Measurements from ENCODE around the gene KRT84.

DNA sequence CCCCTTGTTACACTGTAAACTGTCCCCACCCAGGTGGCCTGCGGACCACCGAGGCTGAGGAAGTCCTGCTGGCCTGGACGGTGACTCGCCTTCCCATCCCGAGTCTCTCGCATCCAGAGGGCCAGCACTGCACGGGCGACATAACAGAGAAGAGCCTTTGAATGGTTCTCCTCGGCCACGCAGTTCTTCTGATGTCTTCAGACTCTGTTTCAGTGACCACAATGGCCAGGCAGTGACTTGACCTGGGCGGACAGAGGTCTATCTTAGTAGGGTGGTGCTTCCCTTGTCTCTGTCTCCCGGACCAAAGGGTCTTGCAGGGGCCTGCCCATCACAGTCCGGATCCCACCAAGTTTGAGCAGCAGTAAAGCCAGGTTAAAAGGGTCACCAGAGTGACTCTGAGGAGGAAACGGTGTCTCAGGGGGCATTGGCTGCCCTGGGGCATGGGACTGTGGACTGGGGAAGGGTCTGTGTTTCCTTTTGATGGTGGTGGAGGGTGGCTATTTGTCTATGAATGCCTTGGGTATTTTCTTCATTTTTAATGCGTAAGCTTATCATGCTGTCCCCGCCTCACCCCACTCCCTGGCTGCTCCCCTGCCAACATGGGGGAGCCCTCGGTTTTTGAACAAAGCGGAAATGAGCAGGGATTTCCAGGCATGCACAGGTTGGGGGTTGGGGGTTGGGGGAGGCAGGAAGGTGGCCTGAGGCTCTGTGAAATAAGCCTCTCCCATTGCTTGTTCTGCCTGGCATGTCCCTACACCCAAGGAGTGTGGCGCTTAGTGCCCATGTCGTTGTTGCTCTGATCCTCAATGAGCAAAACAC is 28.5 kb downstream of the KRT84 start:
- TF ChIP-seq, protein P1, sequence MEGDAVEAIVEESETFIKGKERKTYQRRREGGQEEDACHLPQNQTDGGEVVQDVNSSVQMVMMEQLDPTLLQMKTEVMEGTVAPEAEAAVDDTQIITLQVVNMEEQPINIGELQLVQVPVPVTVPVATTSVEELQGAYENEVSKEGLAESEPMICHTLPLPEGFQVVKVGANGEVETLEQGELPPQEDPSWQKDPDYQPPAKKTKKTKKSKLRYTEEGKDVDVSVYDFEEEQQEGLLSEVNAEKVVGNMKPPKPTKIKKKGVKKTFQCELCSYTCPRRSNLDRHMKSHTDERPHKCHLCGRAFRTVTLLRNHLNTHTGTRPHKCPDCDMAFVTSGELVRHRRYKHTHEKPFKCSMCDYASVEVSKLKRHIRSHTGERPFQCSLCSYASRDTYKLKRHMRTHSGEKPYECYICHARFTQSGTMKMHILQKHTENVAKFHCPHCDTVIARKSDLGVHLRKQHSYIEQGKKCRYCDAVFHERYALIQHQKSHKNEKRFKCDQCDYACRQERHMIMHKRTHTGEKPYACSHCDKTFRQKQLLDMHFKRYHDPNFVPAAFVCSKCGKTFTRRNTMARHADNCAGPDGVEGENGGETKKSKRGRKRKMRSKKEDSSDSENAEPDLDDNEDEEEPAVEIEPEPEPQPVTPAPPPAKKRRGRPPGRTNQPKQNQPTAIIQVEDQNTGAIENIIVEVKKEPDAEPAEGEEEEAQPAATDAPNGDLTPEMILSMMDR (IDR thresholded peaks at IDR 0.05) = no peak
- TF ChIP-seq NR2C2 (CRISPR knock-in tag; IDR thresholded peaks at IDR 0.05) (no peak), SP1 (CRISPR knock-in tag; conservative IDR thresholded peaks at IDR 0.05) (no peak), ELF4 (CRISPR knock-in tag; IDR thresholded peaks at IDR 0.05; ENCODE audit: low read depth) (no peak), FOXJ3 (CRISPR knock-in tag; IDR thresholded peaks at IDR 0.05; ENCODE audit: borderline replicate concordance) (no peak), CREB1 (CRISPR knock-in tag; IDR thresholded peaks at IDR 0.05) (no peak), TEAD4 (CRISPR knock-in tag; IDR thresholded peaks at IDR 0.05) (no peak), ATF1 (CRISPR knock-in tag; IDR thresholded peaks at IDR 0.05) (no peak), SMAD4 (CRISPR knock-in tag; IDR thresholded peaks at IDR 0.05) (no peak)
- TF ChIP-seq, protein P2, sequence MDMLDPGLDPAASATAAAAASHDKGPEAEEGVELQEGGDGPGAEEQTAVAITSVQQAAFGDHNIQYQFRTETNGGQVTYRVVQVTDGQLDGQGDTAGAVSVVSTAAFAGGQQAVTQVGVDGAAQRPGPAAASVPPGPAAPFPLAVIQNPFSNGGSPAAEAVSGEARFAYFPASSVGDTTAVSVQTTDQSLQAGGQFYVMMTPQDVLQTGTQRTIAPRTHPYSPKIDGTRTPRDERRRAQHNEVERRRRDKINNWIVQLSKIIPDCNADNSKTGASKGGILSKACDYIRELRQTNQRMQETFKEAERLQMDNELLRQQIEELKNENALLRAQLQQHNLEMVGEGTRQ (CRISPR knock-in tag; IDR thresholded peaks at IDR 0.05) = no peak
- TF ChIP-seq, protein P3, sequence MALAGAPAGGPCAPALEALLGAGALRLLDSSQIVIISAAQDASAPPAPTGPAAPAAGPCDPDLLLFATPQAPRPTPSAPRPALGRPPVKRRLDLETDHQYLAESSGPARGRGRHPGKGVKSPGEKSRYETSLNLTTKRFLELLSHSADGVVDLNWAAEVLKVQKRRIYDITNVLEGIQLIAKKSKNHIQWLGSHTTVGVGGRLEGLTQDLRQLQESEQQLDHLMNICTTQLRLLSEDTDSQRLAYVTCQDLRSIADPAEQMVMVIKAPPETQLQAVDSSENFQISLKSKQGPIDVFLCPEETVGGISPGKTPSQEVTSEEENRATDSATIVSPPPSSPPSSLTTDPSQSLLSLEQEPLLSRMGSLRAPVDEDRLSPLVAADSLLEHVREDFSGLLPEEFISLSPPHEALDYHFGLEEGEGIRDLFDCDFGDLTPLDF (CRISPR knock-in tag; IDR thresholded peaks at IDR 0.05) = no peak
- TF ChIP-seq, protein P4, sequence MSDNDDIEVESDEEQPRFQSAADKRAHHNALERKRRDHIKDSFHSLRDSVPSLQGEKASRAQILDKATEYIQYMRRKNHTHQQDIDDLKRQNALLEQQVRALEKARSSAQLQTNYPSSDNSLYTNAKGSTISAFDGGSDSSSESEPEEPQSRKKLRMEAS (CRISPR knock-in tag; IDR thresholded peaks at IDR 0.05) = no peak
- TF ChIP-seq, protein P5, sequence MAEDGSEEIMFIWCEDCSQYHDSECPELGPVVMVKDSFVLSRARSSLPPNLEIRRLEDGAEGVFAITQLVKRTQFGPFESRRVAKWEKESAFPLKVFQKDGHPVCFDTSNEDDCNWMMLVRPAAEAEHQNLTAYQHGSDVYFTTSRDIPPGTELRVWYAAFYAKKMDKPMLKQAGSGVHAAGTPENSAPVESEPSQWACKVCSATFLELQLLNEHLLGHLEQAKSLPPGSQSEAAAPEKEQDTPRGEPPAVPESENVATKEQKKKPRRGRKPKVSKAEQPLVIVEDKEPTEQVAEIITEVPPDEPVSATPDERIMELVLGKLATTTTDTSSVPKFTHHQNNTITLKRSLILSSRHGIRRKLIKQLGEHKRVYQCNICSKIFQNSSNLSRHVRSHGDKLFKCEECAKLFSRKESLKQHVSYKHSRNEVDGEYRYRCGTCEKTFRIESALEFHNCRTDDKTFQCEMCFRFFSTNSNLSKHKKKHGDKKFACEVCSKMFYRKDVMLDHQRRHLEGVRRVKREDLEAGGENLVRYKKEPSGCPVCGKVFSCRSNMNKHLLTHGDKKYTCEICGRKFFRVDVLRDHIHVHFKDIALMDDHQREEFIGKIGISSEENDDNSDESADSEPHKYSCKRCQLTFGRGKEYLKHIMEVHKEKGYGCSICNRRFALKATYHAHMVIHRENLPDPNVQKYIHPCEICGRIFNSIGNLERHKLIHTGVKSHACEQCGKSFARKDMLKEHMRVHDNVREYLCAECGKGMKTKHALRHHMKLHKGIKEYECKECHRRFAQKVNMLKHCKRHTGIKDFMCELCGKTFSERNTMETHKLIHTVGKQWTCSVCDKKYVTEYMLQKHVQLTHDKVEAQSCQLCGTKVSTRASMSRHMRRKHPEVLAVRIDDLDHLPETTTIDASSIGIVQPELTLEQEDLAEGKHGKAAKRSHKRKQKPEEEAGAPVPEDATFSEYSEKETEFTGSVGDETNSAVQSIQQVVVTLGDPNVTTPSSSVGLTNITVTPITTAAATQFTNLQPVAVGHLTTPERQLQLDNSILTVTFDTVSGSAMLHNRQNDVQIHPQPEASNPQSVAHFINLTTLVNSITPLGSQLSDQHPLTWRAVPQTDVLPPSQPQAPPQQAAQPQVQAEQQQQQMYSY (CRISPR knock-in tag; IDR thresholded peaks at IDR 0.05) = no peak

All from WTC11 (cell line).